Astrocyte of the spinal cord (primary cell): Measurements from ENCODE around the gene GALR2.

ENCODE experiments used
- DNase-seq: peaks from one replicate; pipeline ENCODE4 v3.0.0; 2011; ENCODE audit warnings: low read depth, low spot score
- H3K4me3 ChIP-seq: 2 replicates; pipeline ENCODE4 v1.5.1; 2011; ENCODE audit warnings: low read depth, mild to moderate bottlenecking, low read length, moderate library complexity
- CTCF ChIP-seq: IDR thresholded peaks from 2 replicates; pipeline ENCODE4 v1.5.1; 2012; ENCODE audit warnings: low read depth, mild to moderate bottlenecking, low read length, inconsistent platforms
- in situ Hi-C: cut with HindIII; loops from 2 replicates; pipeline ENCODE4 v1.10.0; 2017; ENCODE audit warnings: low sequenced_read_pairs

GALR2 gene

DNA sequence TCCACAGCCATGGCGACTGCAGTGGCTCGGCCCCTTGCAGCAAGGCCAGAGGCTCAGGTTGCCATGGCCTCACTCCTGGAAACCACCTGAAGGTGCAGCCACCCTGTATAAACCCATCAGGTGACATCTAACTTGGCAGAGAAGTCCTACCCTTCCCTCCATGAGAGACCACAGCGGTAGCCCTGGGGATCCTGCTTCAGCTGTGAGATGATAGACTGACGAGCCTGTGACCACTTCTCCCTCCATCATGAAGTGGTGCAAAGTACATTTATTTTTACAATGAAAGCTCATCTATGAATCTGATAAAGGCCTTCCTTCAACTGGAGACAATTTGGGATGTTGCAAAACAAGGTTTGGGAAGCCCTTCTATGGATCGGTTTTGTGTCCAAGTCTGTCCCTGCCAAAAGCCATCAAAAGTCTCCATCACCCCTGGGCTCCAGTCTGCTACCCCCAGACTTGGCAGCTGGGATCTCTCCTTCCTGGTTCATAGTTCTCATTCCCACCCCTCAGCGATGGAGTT lies 6.2 kb downstream of the GALR2 start:
- TF ChIP-seq CTCF = no peak
- in situ Hi-C loops = no loop called here
- no peak for DNase-seq
- no peak overlapping the region for H3K4me3 ChIP-seq

DNA sequence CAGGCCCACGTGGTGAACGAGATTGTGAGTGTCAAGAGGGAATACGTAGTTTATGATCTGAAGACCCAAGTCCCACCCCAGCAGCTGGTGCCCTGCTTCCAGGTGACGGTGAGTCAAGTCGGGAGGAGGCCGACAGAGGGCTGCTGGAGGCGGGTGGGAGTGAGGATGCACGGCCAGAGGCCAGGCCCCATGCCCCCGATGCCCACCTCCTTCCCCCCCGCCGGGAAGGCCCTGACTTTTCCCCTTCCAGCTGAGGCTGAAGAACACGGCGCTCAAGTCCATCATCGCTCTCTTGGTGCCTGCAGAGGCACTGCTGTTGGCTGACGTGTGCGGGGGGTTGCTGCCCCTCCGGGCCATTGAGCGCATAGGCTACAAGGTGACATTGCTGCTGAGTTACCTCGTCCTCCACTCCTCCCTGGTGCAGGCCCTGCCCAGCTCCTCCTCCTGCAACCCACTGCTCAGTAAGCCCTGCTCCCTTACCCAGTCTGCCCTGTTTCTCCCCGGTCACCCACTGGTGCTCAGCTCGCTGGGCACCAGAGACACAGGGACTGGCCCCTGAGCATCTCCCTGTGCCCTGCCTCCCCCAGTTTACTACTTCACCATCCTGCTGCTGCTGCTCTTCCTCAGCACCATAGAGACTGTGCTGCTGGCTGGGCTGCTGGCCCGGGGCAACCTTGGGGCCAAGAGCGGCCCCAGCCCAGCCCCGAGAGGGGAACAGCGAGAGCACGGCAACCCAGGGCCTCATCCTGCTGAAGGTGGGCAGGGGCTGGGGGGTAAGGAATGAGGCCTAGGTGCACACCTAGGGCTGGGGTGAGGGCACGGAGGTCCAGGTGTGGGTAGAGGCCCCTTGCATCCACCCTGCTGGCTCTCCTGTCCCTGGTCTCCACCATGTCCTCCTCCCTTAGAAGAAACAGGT lies 7.0 kb downstream of the GALR2 start:
- in situ Hi-C loops = no loop called here

DNA sequence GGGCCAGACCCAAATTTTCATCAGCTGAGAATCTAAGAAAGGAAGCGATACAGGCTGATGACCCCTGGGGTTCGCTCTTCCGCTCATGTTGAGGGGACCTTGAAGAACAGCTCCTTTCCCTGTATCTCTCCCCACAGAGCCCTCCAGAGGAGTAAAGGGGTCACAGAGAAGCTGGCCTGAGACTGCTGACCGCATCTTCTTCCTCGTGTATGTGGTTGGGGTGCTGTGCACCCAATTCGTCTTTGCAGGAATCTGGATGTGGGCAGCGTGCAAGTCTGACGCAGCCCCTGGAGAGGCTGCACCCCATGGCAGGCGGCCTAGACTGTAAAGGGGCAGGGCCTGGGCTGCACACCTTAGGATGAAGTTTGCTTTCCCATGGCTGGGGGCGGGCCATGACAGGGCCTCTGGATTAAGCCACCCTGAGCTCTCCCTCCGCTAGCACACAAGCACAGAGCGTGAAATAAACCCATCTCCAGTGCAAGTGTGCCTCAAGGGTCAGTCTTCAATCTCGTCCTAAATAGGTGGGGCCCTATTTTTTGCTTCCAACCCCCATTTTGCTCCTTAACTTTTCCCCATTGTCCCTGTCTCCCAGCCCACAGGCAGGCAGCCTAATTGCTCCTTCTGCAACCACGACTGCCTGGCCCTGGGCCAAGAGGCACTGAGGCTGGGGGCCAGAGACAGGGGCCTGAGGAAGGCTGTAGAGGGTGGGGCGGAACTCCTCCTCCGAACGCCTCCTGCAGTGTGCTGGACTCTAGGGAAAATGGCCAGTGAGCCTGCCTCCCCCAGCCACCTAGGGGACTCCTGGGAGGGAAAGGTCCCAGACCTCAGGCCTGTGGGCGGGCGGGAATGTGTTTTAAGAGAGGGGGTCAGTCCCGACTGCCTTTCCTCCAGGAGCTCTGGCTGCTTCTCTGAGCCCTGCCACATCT lies 8.0 kb downstream of the GALR2 start:
- no peak for DNase-seq
- in situ Hi-C loops = no loop called here
- no peak for TF ChIP-seq CTCF
- no peak overlapping the region for H3K4me3 ChIP-seq

More for the DNA sequence above, 7.0 kb downstream of the GALR2 start:
- no peak for DNase-seq
- no peak overlapping the region for H3K4me3 ChIP-seq
- TF ChIP-seq CTCF = no peak

- no peak for DNase-seq
- no peak for TF ChIP-seq CTCF
- no peak overlapping the region for H3K4me3 ChIP-seq
- in situ Hi-C loops = no loop called here
Measured at GRCh38 chr17:76083536-76084182, 9.1 kb downstream of the GALR2 start.

DNA sequence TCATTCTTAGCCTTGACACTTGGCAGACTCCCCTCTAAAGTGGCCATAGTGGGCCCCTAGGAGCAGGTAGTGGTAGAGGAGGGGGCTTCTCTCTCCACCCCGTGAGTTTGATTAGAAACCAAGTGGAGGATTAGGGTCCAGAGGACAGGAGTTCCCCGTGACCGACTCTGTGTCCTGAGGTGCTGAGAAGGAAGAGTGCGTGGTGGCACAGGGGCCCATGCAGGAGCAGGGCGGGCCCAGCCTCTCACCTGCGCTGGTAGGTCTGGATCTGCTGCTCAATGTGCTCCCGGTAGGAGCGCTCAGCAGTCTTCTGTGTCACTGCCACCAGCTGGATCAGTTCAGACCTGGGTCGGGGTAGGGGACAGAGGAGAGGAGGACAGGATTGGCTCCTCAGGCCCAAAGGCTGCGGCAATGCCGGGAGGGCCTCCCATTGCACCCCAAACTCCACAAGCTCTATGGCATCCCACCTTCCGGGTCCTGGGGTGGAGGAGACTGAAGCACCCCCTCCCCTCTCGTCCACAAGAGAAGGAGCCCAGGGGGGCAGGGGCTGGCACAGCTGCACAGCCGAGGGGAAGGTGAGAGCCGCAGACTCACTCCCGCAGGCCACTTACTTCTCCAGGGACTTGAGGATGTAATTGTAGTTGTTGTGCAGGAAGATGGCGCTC lies 10.6 kb downstream of the GALR2 start:
- no peak overlapping the region for H3K4me3 ChIP-seq
- in situ Hi-C loops = no loop called here
- TF ChIP-seq CTCF = no peak
- no peak for DNase-seq
